Activated T-helper 17 cell treated with anti-CD3 and anti-CD28 coated beads, Interleukin-2, amount 50 U/mL, for 72 hours (primary cell): Measurements from ENCODE around the gene RWDD2A. TPM values are rescaled to one million over a fixed set of nuclear protein-coding genes. Genes with fewer than 3 reads are reported as not detected.

Experiments
- ATAC-seq: fragments of 150-1000 bp; cut with Tn5 transposase; replicated peaks from 2 replicates; pipeline ENCODE4 v1.10.0; 2021; ENCODE audit warnings: mild to moderate bottlenecking, moderate library complexity
- H3K27ac Mint-ChIP-seq: one replicate; pipeline ENCODE4 v1.8.0; 2022; ENCODE audit warnings: mixed read lengths
- H3K27me3 Mint-ChIP-seq: one replicate; pipeline ENCODE4 v1.8.0; 2022; ENCODE audit warnings: mixed read lengths
- H3K36me3 Mint-ChIP-seq: one replicate; pipeline ENCODE4 v1.8.0; 2022; ENCODE audit warnings: low read depth, mild to moderate bottlenecking, mixed read lengths
- H3K4me1 Mint-ChIP-seq: one replicate; pipeline ENCODE4 v1.8.0; 2022; ENCODE audit warnings: mixed read lengths
- H3K4me3 Mint-ChIP-seq: one replicate; pipeline ENCODE4 v1.8.0; 2022; ENCODE audit warnings: mild to moderate bottlenecking, mixed read lengths
- H3K9me3 Mint-ChIP-seq: one replicate; pipeline ENCODE4 v1.8.0; 2022; ENCODE audit warnings: mixed read lengths
- total RNA-seq, 2 donors: library from RNA; stranded (reverse); gene quantifications; one replicate each; pipeline ENCODE4 v1.2.3, GENCODE V29; 2022

The RWDD2A gene
- 1 to 10 TPM; 1.4 to 1.7 TPM for total RNA-seq

DNA sequence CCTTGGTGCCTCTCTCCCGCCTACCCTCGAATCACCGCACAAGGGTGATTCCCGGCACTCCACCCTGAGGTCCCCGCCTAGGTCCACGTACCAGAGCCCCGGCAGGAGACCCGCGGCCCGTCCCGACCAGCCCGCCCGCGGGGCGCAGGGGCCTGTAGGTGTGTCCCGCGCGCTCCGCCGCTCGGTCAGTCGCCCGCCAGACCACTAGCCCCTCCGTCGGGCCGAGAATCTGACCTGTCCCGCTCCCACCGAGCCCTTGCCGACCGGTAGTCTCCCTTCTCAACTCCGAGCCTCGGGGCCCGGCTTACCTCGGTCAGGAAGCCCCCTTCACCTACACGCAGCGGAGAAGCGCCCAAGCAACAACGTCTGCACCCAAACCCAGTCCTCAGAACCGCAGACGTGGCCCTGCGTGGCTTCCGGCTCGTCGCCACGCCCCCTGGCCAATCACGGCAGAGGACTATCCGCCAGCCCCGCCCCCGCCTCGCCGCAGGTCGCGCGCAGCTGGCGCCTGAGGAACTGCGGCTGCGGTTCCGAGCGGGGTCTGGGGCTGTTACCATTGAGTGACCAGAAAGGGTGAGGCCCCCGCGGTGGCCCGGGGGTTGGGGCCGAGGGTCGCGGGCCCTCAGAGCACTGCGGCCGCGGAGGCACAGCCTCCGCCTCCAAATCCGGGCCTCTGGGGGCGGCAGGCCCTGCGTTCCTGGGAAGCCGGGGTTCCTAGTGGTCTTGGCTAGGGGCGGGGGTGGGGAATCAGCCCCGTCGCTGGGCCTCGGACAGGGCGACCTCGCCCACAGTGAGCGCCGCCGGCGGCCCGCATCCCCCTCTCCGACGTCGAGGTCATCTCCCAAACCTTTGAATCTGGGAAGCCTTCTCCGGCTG lies at the start of gene RWDD2A, which contains the start of gene PGM3:
TSS of gene RWDD2A (plus strand) at position 487 of the 876 bp plus-strand sequence. CDS start 1,095 bp downstream, outside the sequence.
TSS of gene PGM3 (minus strand) at position 395 of the 876 bp plus-strand sequence. CDS start 2,253 bp downstream, outside the sequence.
- Mint-ChIP-seq H3K9me3 (no peaks in the 10 kb centered on the region), H3K27me3 (no peaks in the 10 kb centered on the region), H3K4me1 (peaks cover 5% of the 10 kb centered on the region), H3K36me3 (peaks cover 43% of the 10 kb centered on the region), H3K4me3 (peak within 1 kb of the TSS; percentile 98), H3K27ac (peak within 1 kb of the TSS; percentile 96)
- ATAC-seq, result peak; percentile 98

DNA sequence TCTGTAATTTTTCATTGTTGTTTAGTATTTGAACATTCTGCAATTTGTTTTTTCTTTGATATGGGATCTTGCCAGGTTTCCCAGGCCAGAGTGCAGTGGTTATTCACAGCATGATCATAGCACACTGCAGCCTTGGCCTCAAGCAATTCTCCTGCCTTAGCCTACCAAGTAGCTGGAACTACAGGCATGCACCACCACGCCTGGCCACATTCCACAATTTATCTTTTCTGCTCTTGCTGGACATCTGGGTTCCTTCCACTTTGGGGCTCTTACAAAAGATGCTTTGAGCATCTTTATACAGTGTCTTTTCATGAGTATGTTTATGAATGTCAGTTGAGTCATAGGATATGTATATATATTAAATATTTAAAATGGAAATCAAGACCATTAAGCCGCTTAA lies 42.0 kb upstream of the RWDD2A start:
- Mint-ChIP-seq H3K9me3 (no peaks in the 10 kb centered on the region), H3K4me3 (no peak overlapping the region), H3K27me3 (no peaks in the 10 kb centered on the region), H3K4me1 (no peaks in the 10 kb centered on the region), H3K27ac (no peak overlapping the region), H3K36me3 (peaks cover 71% of the 10 kb centered on the region)
- ATAC-seq, result no peak

DNA sequence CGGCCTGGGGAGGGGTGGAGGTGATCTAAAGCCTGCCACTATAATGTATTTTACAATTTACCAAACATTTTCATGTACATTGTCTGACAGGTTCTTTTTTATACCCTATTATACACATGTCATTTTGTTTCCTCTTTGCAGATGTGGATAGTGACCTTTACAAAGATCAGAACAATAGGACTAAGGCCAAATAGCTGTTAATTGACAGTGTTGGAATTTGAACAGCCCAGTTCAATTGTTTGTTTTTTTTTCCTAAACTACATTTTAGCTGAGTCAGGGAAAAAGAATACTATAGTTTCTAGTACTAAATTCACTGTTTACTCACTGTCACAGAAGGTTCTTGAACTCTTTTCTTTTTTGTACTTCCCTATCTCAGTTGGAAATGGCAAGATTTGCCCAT lies 40.2 kb upstream of the RWDD2A start:
- Mint-ChIP-seq H3K4me1 (no peaks in the 10 kb centered on the region), H3K9me3 (no peaks in the 10 kb centered on the region), H3K4me3 (no peak overlapping the region), H3K27me3 (no peaks in the 10 kb centered on the region), H3K36me3 (peaks cover 81% of the 10 kb centered on the region), H3K27ac (no peak overlapping the region)
- ATAC-seq, result no peak

DNA sequence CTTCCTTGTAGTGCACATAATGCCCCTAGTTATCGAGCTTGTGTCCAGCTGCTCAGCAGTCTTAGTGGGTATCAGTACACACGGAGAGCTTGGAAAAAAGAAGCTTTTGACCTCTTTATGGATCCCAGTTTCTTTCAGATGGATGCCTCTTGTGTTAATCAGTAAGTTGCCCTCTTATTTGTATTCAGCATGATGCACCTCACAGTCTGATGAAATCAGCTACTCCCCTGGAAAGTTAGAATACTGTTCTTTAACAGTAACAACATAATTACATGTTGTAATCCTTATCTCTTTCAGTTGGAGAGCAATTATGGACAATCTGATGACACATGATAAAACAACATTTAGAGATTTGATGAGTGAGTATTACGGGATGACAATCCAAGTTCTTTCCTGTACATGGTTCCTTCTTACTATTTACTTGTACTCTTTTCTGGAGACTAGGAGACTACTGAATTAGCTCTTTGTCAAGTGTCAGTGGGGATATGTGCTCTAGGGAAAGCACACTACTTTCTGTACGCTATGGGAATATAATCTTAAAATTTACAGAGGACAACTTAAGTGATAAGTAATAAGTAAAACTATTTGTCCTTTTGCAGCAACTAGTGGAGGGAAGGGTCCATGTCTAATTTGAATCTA lies 39.2 kb upstream of the RWDD2A start:
- H3K9me3 Mint-ChIP-seq, result no peaks in the 10 kb centered on the region
- H3K27me3 Mint-ChIP-seq, result no peaks in the 10 kb centered on the region
- H3K4me3 Mint-ChIP-seq, result no peak overlapping the region
- H3K27ac Mint-ChIP-seq, result peak overlapping the region; percentile 46
- peaks cover 75% of the 10 kb centered on the region for H3K36me3 Mint-ChIP-seq
- no peak for ATAC-seq
- no peaks in the 10 kb centered on the region for H3K4me1 Mint-ChIP-seq

DNA sequence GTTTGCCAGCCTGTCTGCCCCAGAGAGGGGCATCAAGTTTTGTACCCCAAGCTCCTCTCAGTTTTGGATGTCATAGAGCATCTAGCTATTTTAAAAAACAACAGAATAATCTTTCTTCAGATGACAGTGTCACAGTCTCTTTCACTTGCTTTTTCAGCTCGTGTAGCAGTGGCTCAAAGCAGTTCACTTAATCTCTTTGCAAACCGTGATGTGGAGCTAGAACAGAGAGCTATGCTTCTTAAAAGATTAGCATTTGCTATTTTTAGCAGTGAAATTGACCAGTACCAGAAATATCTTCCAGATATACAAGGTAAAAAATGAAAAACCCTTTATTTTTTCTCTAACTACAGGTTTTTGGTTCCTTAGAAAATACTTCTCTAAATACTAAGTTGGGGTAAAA lies 37.4 kb upstream of the RWDD2A start:
- no peak for ATAC-seq
- peaks cover 78% of the 10 kb centered on the region for H3K36me3 Mint-ChIP-seq
- H3K9me3 Mint-ChIP-seq, result no peaks in the 10 kb centered on the region
- no peak overlapping the region for H3K4me3 Mint-ChIP-seq
- no peak overlapping the region for H3K27ac Mint-ChIP-seq
- no peaks in the 10 kb centered on the region for H3K4me1 Mint-ChIP-seq
- H3K27me3 Mint-ChIP-seq, result no peaks in the 10 kb centered on the region

DNA sequence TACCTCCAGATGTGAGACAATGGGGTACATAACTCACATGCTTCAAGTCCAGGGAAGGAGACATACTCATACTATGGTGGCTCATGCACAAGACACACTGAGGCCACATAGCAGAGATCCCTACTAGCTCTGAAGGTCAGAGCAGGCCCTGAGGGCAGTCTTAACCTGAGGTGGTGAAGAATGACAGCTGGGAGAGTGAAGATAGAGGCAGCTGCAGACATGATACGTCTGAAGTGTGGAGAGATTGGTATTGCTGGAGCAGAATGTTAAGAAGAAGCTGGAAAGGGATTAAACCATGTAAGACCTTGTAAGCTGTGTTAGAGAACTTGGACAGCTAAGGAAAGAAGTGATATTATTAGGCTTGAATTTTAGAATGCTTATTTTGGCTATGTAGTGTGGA lies 33.0 kb upstream of the RWDD2A start:
- H3K4me3 Mint-ChIP-seq, result no peak overlapping the region
- no peak for ATAC-seq
- H3K4me1 Mint-ChIP-seq, result no peaks in the 10 kb centered on the region
- H3K36me3 Mint-ChIP-seq, result peaks cover 78% of the 10 kb centered on the region
- no peak overlapping the region for H3K27ac Mint-ChIP-seq
- H3K9me3 Mint-ChIP-seq, result no peaks in the 10 kb centered on the region
- no peaks in the 10 kb centered on the region for H3K27me3 Mint-ChIP-seq

DNA sequence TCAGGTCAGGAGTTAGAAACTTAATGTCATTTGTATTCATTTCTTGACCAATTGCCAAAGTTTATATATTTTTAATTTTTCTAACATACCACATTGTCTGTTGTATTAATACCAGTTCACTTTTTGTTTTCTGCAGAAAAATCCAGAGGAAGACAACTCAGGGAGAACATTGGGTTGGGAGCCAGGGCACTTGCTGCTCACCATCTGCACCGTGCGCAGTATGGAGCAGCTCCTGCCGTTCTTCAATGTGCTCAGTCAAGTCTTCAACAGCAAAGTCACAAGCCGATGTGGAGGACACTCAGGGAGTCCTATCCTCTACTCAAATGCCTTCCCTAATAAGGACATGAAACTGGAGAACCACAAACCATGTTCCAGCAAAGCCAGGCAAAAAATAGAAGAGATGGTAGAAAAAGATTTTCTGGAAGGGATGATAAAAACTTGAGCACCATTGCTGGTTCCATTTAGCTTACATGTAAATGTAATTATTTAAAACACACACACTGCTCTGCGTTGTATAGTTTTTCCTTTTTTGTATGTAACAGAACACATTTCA lies 25.4 kb upstream of the RWDD2A start:
- no peak for ATAC-seq
- Mint-ChIP-seq H3K4me3 (no peak overlapping the region), H3K27me3 (no peaks in the 10 kb centered on the region), H3K36me3 (peaks cover 99% of the 10 kb centered on the region), H3K4me1 (no peaks in the 10 kb centered on the region), H3K9me3 (no peaks in the 10 kb centered on the region), H3K27ac (no peak overlapping the region)

DNA sequence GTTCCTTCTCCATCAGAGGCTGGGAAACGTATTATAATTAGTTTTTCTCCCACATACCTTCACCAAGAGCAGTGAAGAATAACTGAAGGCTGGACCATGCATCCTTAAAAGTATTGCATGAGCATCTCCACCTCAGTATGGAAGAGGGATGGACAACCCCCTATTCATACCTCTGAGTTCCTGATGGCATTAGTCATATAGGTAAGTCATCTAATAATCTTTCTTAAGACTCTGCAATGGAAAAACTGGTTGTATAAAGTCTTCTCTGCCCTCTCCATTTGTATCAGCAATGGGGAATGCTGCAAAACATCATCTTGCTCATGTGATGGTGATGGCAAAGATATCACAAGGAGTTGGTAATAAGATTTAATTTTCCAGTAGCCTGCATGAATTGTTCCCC lies 24.6 kb upstream of the RWDD2A start:
- Mint-ChIP-seq H3K4me3 (no peak overlapping the region), H3K27me3 (no peaks in the 10 kb centered on the region), H3K27ac (no peak overlapping the region), H3K4me1 (no peaks in the 10 kb centered on the region), H3K36me3 (peaks cover 99% of the 10 kb centered on the region), H3K9me3 (no peaks in the 10 kb centered on the region)
- no peak for ATAC-seq

DNA sequence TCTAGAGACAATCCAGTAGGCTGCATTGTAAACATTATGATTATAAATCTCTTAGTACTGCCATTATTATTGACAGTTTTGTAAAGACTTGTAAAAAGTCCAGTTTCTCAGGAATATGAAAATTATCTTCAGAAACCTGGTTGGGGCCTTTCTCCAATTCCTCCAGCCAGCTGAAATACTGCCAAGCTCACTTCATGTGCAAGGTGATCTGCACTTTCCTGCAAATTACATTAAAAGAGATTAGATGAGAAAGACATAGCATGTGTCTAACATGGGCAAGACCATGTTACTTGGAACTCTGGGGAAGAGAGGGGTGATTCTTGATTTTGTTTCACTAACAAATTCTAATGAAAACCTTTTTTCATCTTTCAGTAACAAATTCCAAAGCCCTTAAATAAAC lies 24.1 kb upstream of the RWDD2A start:
- no peak for ATAC-seq
- Mint-ChIP-seq H3K36me3 (peaks cover 99% of the 10 kb centered on the region), H3K27me3 (no peaks in the 10 kb centered on the region), H3K9me3 (no peaks in the 10 kb centered on the region), H3K4me3 (no peak overlapping the region), H3K27ac (no peak overlapping the region), H3K4me1 (no peaks in the 10 kb centered on the region)

DNA sequence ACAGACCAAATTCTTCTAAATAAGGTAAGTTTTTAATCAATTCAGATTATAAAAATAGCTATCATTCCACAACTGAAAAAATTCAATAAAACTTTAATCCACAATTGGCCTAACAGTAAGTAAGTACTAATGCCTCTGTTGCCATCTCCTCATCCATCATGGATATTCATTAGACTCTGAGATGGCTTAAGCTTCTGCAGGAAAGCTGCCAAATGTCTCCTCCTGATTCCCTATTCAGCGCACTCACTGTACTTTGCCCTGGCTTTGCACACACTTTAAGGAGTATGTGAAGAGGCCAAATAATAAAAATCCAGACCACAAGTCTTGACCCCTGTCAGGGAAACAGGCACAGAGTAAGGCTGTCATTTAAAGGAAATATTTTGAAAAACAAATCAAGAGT lies 23.6 kb upstream of the RWDD2A start:
- ATAC-seq, result no peak
- Mint-ChIP-seq H3K27me3 (no peaks in the 10 kb centered on the region), H3K9me3 (no peaks in the 10 kb centered on the region), H3K27ac (no peak overlapping the region), H3K4me3 (no peak overlapping the region), H3K4me1 (no peaks in the 10 kb centered on the region), H3K36me3 (peaks cover 99% of the 10 kb centered on the region)

DNA sequence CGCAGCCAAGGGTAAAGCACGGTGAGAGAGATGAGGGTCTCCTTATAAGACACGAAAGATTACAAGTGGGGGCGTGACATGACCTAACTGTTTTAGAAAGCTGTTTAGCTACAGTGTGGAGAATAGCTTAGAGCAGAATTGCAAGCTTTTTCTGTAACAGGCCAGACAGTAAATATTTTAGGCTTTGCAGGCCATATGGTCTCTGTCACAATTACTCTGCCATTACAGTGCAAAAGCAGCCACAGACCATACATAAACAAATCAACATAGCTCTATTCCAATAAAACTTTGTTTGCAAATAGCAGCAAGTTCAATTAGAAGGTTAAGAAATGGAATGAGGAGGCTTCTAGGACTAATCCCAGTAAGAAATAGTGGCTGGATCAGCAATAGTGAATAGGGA lies 16.9 kb upstream of the RWDD2A start:
- Mint-ChIP-seq H3K27ac (no peak overlapping the region), H3K27me3 (no peaks in the 10 kb centered on the region), H3K4me1 (no peaks in the 10 kb centered on the region), H3K4me3 (no peak overlapping the region), H3K9me3 (no peaks in the 10 kb centered on the region), H3K36me3 (peaks cover 93% of the 10 kb centered on the region)
- ATAC-seq, result no peak

DNA sequence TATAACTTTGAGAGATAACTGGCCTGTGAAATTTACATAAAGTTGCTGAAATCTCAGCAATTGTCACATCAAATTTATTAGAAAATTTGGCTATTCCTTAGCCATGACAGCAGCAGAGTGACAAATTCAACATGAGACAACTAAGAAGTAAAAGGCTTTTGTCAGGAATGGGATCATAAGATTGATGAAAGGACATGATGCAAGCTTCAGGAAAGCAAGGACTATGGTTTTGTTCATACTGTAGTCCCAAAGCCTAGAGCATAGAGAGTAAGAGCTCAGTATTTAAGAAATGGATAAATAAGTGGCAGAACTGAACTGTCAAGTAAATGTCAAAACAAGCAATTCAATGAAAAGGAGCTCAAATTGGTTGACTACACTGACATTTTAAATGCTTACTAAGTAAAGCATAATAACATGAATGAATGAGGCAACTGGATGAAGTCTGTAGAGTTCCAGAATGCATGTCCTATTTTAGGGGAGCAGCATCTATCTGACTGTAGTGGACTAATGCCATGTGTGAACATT lies 12.7 kb upstream of the RWDD2A start:
- Mint-ChIP-seq H3K27me3 (no peaks in the 10 kb centered on the region), H3K4me1 (peaks cover 5% of the 10 kb centered on the region), H3K36me3 (peaks cover 96% of the 10 kb centered on the region), H3K4me3 (no peak overlapping the region), H3K27ac (no peak overlapping the region), H3K9me3 (no peaks in the 10 kb centered on the region)
- no peak for ATAC-seq

DNA sequence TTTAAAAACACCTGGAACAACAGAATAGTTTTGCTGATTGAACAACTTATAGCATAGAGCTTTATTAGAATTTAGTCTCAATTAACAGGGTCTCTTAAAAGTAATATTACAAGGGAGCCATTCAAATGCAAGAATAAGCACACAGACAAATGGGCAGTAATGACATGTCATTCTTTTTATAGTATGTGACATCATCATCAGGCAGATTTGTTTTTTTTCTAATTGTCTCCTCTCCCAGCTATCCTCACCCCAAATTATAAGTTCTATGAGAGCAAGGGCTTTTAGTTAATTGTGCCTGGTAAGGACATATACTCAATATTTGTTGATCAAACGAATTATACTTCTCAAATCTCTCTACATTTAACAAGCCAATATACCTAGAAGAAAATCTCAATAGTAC lies 11.0 kb upstream of the RWDD2A start:
- Mint-ChIP-seq H3K27ac (no peak overlapping the region), H3K9me3 (no peaks in the 10 kb centered on the region), H3K4me1 (peaks cover 5% of the 10 kb centered on the region), H3K36me3 (peaks cover 97% of the 10 kb centered on the region), H3K27me3 (no peaks in the 10 kb centered on the region), H3K4me3 (no peak overlapping the region)
- ATAC-seq, result no peak

DNA sequence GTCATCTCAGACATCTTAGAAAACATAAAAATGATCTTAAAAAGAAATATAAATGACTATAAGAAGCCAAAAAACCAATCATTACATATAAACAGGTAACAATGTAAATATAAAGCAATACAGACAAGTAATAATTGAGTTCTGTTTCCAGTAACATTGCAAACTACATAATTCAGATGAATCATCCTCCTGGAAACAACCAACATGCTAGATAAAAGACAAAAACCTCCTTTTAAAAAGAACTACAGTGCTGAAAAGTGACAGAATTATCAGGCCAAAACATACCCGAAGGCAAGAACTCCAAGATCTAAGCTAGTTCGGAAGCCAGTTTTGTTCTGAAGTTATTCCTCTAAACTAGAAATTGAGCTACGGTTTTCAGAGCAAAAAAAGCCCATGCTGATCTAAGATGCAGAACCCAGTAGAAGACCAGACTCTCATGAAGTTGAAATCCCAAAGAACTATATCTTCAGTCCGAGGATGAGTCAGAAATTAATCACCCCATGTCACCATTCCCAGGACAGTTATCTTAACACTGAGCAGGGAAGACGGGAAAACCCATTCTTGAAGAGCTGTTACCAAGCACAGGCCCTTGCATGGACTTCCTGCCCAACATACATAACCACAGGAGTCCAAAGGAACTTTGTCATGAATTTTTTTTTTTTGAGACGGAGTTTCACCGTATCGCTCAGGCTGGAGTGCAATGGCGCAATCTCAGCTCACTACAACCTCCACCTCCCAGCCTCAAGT lies 9.9 kb upstream of the RWDD2A start:
- H3K36me3 Mint-ChIP-seq, result peaks cover 97% of the 10 kb centered on the region
- no peaks in the 10 kb centered on the region for H3K9me3 Mint-ChIP-seq
- no peak for ATAC-seq
- peaks cover 5% of the 10 kb centered on the region for H3K4me1 Mint-ChIP-seq
- no peak overlapping the region for H3K4me3 Mint-ChIP-seq
- H3K27me3 Mint-ChIP-seq, result no peaks in the 10 kb centered on the region
- H3K27ac Mint-ChIP-seq, result peak overlapping the region; percentile 56
